SK-N-SH treated with all-trans-retinoic acid at 6 μM for 48 hours (cell line): ENCODE results near the gene TMEM212.

ENCODE experiments used
- ATAC-seq: fragments of 200-7000 bp; cut with Tn5 transposase; 3 replicates; pipeline ENCODE4 v1.9.1; 2020; ENCODE audit warnings: mild to moderate bottlenecking, moderate library complexity
- BACH2 ChIP-seq: fragments of 250-450 bp; sonication (Bioruptor Pico); IDR thresholded peaks from 2 replicates; pipeline ENCODE4 v1.9.0; 2021; ENCODE audit warnings: mild to moderate bottlenecking, borderline replicate concordance
- CREB5 ChIP-seq: fragments of 250-450 bp; sonication (Bioruptor Pico); IDR thresholded peaks from 2 replicates; pipeline ENCODE4 v1.5.1; 2020; ENCODE audit warnings: low read depth, mild to moderate bottlenecking, moderate library complexity
- CSRNP3 ChIP-seq: fragments of 250-450 bp; sonication (Bioruptor Pico); IDR thresholded peaks from 2 replicates; pipeline ENCODE4 v1.5.1; 2021; ENCODE audit warnings: mild to moderate bottlenecking, moderate library complexity
- GLIS3 ChIP-seq: fragments of 250-450 bp; sonication (Bioruptor Pico); IDR thresholded peaks from 2 replicates; pipeline ENCODE4 v1.5.0; 2020; ENCODE audit warnings: mild to moderate bottlenecking, moderate library complexity
- ISL1 ChIP-seq: fragments of 250-450 bp; sonication (Bioruptor Pico); IDR thresholded peaks from 2 replicates; pipeline ENCODE4 v2.1.2; 2022; ENCODE audit warnings: mild to moderate bottlenecking, moderate library complexity
- OSR1 ChIP-seq: fragments of 250-450 bp; sonication (Bioruptor Pico); IDR thresholded peaks from 2 replicates; pipeline ENCODE4 v1.8.0; 2022; ENCODE audit warnings: moderate library complexity, mild to moderate bottlenecking, inconsistent platforms
- PATZ1 ChIP-seq: fragments of 250-450 bp; sonication (Bioruptor Pico); IDR thresholded peaks from 2 replicates; pipeline ENCODE4 v1.8.0; 2020; ENCODE audit warnings: mild to moderate bottlenecking, moderate library complexity, borderline replicate concordance
- POU6F1 ChIP-seq: fragments of 250-450 bp; sonication (Bioruptor Pico); IDR thresholded peaks from 2 replicates; pipeline ENCODE4 v1.8.0; 2021; ENCODE audit warnings: low read depth, mild to moderate bottlenecking, moderate library complexity, borderline replicate concordance
- PPARA ChIP-seq: fragments of 250-450 bp; sonication (Bioruptor Pico); IDR thresholded peaks from 2 replicates; pipeline ENCODE4 v1.5.0; 2020; ENCODE audit warnings: mild to moderate bottlenecking, borderline replicate concordance
- RARB ChIP-seq: fragments of 250-450 bp; sonication (Bioruptor Pico); IDR thresholded peaks from 2 replicates; pipeline ENCODE4 v1.8.0; 2021; ENCODE audit warnings: mild to moderate bottlenecking, moderate library complexity
- SNAI2 ChIP-seq: fragments of 250-450 bp; sonication (Bioruptor Pico); IDR thresholded peaks from 2 replicates; pipeline ENCODE4 v1.5.0; 2020; ENCODE audit warnings: mild to moderate bottlenecking, moderate library complexity
- TCF4 ChIP-seq: fragments of 250-450 bp; sonication (Bioruptor Pico); IDR thresholded peaks from 2 replicates; pipeline ENCODE4 v1.8.0; 2021; ENCODE audit warnings: mild to moderate bottlenecking, moderate library complexity, borderline replicate concordance
- TOX ChIP-seq: fragments of 250-450 bp; sonication (Bioruptor Pico); IDR thresholded peaks from 2 replicates; pipeline ENCODE4 v1.8.0; 2021; ENCODE audit warnings: mild to moderate bottlenecking, moderate library complexity, borderline replicate concordance
- TSHZ2 ChIP-seq: fragments of 250-450 bp; sonication (Bioruptor Pico); IDR thresholded peaks from 2 replicates; pipeline ENCODE4 v1.5.0; 2020; ENCODE audit warnings: mild to moderate bottlenecking, moderate library complexity
- ZC3H10 ChIP-seq: fragments of 250-450 bp; sonication (Bioruptor Pico); IDR thresholded peaks from 2 replicates; pipeline ENCODE4 v1.5.1; 2021; ENCODE audit warnings: mild to moderate bottlenecking, moderate library complexity
- ZFP3 ChIP-seq: fragments of 250-450 bp; sonication (Bioruptor Pico); IDR thresholded peaks from 2 replicates; pipeline ENCODE4 v1.5.0; 2020; ENCODE audit warnings: mild to moderate bottlenecking, moderate library complexity
- ZFP30 ChIP-seq: fragments of 450-650 bp; formaldehyde crosslinking; IDR thresholded peaks from 2 replicates; pipeline ENCODE4 v1.5.0; 2022; ENCODE audit warnings: mild to moderate bottlenecking, moderate library complexity
- ZNF565 ChIP-seq: fragments of 450-650 bp; formaldehyde crosslinking; conservative IDR thresholded peaks from 2 replicates; pipeline ENCODE4 v1.5.0; 2020; ENCODE audit warnings: low read depth, mild to moderate bottlenecking, moderate library complexity
- ZNF70 ChIP-seq: fragments of 450-650 bp; formaldehyde crosslinking; IDR thresholded peaks from 2 replicates; pipeline ENCODE4 v1.5.0; 2020; ENCODE audit warnings: mild to moderate bottlenecking, moderate library complexity

Gene TMEM212

GRCh38 chr3:171833789-171834460 is 9.2 kb upstream of the TMEM212 start:
- ATAC-seq: peak; percentile 42; the same call in 2 of the 3 replicates
- TF ChIP-seq ZFP30 (CRISPR knock-in tag) (0 out of 2 replicates have a peak, but pooled peaks have one; percentile 0), RARB (no peak), TOX (CRISPR knock-in tag) (no peak), ZNF565 (CRISPR knock-in tag) (no peak), SNAI2 (CRISPR knock-in tag) (no peak), ZC3H10 (no peak), OSR1 (no peak), TSHZ2 (no peak)

- TF ChIP-seq TCF4 (CRISPR knock-in tag) (no peak), PPARA (no peak), ZFP30 (CRISPR knock-in tag) (no peak), ISL1 (no peak), OSR1 (no peak), GLIS3 (CRISPR knock-in tag) (no peak), PATZ1 (CRISPR knock-in tag) (no peak), ZFP3 (no peak), CREB5 (no peak), ZNF565 (CRISPR knock-in tag) (no peak), POU6F1 (CRISPR knock-in tag) (no peak), CSRNP3 (CRISPR knock-in tag) (no peak)
- no peak for ATAC-seq
These were observed 8.7 kb upstream of the TMEM212 start for GRCh38 chr3:171834461-171834801.

GRCh38 chr3:171835116-171835515 is 8.0 kb upstream of the TMEM212 start:
- TF ChIP-seq TCF4 (CRISPR knock-in tag) (no peak), ZNF70 (no peak), ZNF565 (CRISPR knock-in tag) (no peak), ZC3H10 (no peak), PATZ1 (CRISPR knock-in tag) (no peak), TSHZ2 (no peak), ZFP30 (CRISPR knock-in tag) (no peak), GLIS3 (CRISPR knock-in tag) (no peak), BACH2 (CRISPR knock-in tag) (no peak), ZFP3 (no peak)
- no peak for ATAC-seq
